Left renal pelvis (tissue), 4 donors: ENCODE data around the gene DEAF1. TPM values are rescaled to one million over a fixed set of nuclear protein-coding genes. Genes with fewer than 3 reads are reported as not detected.

Experiments
- DNase-seq, 4 donors: peaks; one replicate each; pipeline ENCODE4 v3.0.0-alpha.2; 2013; ENCODE audit warnings: low read depth in 4 of 4, low spot score in 3 of 4
- polyA plus RNA-seq, 4 donors: library from polyadenylated mRNA; unstranded; fragments of 120-200 nt; gene quantifications; one replicate each; pipeline ENCODE4 v1.2.1, GENCODE V29; 2013; ENCODE audit not compliant: insufficient read length in 4 of 4

DEAF1 gene
- polyA plus RNA-seq, 4 donors: 35.3 to 53.0 (median 45.3) TPM

GRCh38 chr11:597166-597725 lies 97.8 kb downstream of the DEAF1 start:
- DNase-seq: no peak

- no peak for DNase-seq
Measured at GRCh38 chr11:596374-596773, 98.6 kb downstream of the DEAF1 start.

- no peak for DNase-seq
Measured at GRCh38 chr11:595400-595799, 99.6 kb downstream of the DEAF1 start.

Other genes with a start within 250 kb of the DEAF1 start
- gene PTDSS2, start 244.9 kb downstream of the DEAF1 start, polyA plus RNA-seq: 10 to 100 TPM; 22.9 to 46.4 (median 31.0) TPM
- 100 to 1,000 TPM in 1 of 4 donors, 10 to 100 TPM in 3; 75.4 to 108 (median 87.4) TPM for gene RNH1, start 188.0 kb downstream of the DEAF1 start, polyA plus RNA-seq
- 10 to 100 TPM; 30.9 to 55.9 (median 41.2) TPM for gene HRAS, start 159.6 kb downstream of the DEAF1 start, polyA plus RNA-seq
- gene LRRC56, start 157.7 kb downstream of the DEAF1 start, polyA plus RNA-seq: 1 to 10 TPM; 1.4 to 6.6 (median 3.2) TPM
- gene LMNTD2, start 134.5 kb downstream of the DEAF1 start, polyA plus RNA-seq: 1 to 10 TPM in 3 of 4 donors, under 1 TPM in 1; 0.75 to 7.5 (median 2.8) TPM
- 10 to 100 TPM in 3 of 4 donors, 1 to 10 TPM in 1; 6.0 to 69.8 (median 35.6) TPM for gene RASSF7, start 134.3 kb downstream of the DEAF1 start, polyA plus RNA-seq
- 10 to 100 TPM; 17.5 to 30.4 (median 18.9) TPM for gene PHRF1, start 118.8 kb downstream of the DEAF1 start, polyA plus RNA-seq
- gene IRF7, start 79.3 kb downstream of the DEAF1 start, polyA plus RNA-seq: 10 to 100 TPM in 1 of 4 donors, 1 to 10 TPM in 3; 4.6 to 14.7 (median 8.5) TPM
- gene CDHR5, start 70.3 kb downstream of the DEAF1 start, polyA plus RNA-seq: 10 to 100 TPM in 3 of 4 donors, 1 to 10 TPM in 1; 2.1 to 50.6 (median 33.0) TPM
- gene SCT, start 68.0 kb downstream of the DEAF1 start, polyA plus RNA-seq: 1 to 10 TPM in 2 of 4 donors, under 1 TPM in 1, not detected in 1; 0.47 to 3.1 (median 1.4) TPM
- 1 to 10 TPM in 3 of 4 donors, under 1 TPM in 1; 0.35 to 5.0 (median 1.6) TPM for gene DRD4, start 58.0 kb downstream of the DEAF1 start, polyA plus RNA-seq
- 10 to 100 TPM; 26.8 to 59.8 (median 37.1) TPM for gene TMEM80, start 594 bp upstream of the DEAF1 start, polyA plus RNA-seq
- 100 to 1,000 TPM in 2 of 4 donors, 10 to 100 TPM in 1, 1 to 10 TPM in 1; 3.8 to 190 (median 89.3) TPM for gene EPS8L2, start 11.0 kb upstream of the DEAF1 start, polyA plus RNA-seq
- gene TALDO1, start 52.2 kb upstream of the DEAF1 start, polyA plus RNA-seq: 100 to 1,000 TPM in 3 of 4 donors, 10 to 100 TPM in 1; 97.0 to 148 (median 132) TPM
- gene GATD1, start 82.3 kb upstream of the DEAF1 start, polyA plus RNA-seq: 100 to 1,000 TPM in 1 of 4 donors, 10 to 100 TPM in 3; 48.2 to 109 (median 59.7) TPM
- 1 to 10 TPM in 1 of 4 donors, under 1 TPM in 3; 0.49 to 1.5 (median 0.59) TPM for gene CEND1, start 94.9 kb upstream of the DEAF1 start, polyA plus RNA-seq
- 10 to 100 TPM; 12.3 to 22.0 (median 14.1) TPM for gene SLC25A22, start 103.1 kb upstream of the DEAF1 start, polyA plus RNA-seq
- 10 to 100 TPM in 1 of 4 donors, 1 to 10 TPM in 3; 8.1 to 17.2 (median 8.6) TPM for gene PIDD1, start 110.0 kb upstream of the DEAF1 start, polyA plus RNA-seq
- 1,000 to 10,000 TPM in 2 of 4 donors, 100 to 1,000 TPM in 2; 912 to 1,248 (median 1,002) TPM for gene RPLP2, start 114.7 kb upstream of the DEAF1 start, polyA plus RNA-seq
- 10 to 100 TPM; 30.5 to 92.4 (median 44.1) TPM for gene PNPLA2, start 123.7 kb upstream of the DEAF1 start, polyA plus RNA-seq
- 10 to 100 TPM in 3 of 4 donors, 1 to 10 TPM in 1; 3.6 to 20.3 (median 11.3) TPM for gene CRACR2B, start 132.7 kb upstream of the DEAF1 start, polyA plus RNA-seq
- gene CD151, start 137.7 kb upstream of the DEAF1 start, polyA plus RNA-seq: 100 to 1,000 TPM; 124 to 228 (median 174) TPM
- 100 to 1,000 TPM in 1 of 4 donors, 10 to 100 TPM in 3; 75.4 to 128 (median 87.2) TPM for gene POLR2L, start 147.3 kb upstream of the DEAF1 start, polyA plus RNA-seq
- gene TSPAN4, start 147.6 kb upstream of the DEAF1 start, polyA plus RNA-seq: 100 to 1,000 TPM in 1 of 4 donors, 10 to 100 TPM in 3; 57.4 to 142 (median 71.4) TPM
- 100 to 1,000 TPM; 100 to 123 (median 106) TPM for gene CHID1, start 215.6 kb upstream of the DEAF1 start, polyA plus RNA-seq
- 100 to 1,000 TPM in 3 of 4 donors, 10 to 100 TPM in 1; 65.5 to 128 (median 107) TPM for gene AP2A2, start 230.6 kb upstream of the DEAF1 start, polyA plus RNA-seq